H1 (cell line): Measurements from ENCODE around the gene IFI44L. TPM values are rescaled to one million over a fixed set of nuclear protein-coding genes. Genes with fewer than 3 reads are reported as not detected.

Experiments used
- CTCF ChIA-PET: fragments of 300-600 bp; sonication (Branson Sonifier 250); formaldehyde crosslinking; loops from one replicate; lab custom pipeline; 2021; ENCODE audit not compliant: partially characterized antibody; lab: Charles Lee
- POLR2A ChIA-PET: fragments of 300-600 bp; sonication (Branson Sonifier 250); formaldehyde crosslinking; loops from one replicate; lab custom pipeline; 2021; ENCODE audit warnings: inconsistent platforms; ENCODE audit not compliant: partially characterized antibody; lab: Charles Lee
- DNase-seq, 2 experiments: peaks; one replicate each; pipeline versions ENCODE4 v3.0.0 to v3.0.0-alpha.2; 2010 to 2022; ENCODE audit warnings: low spot score in 2 of 2, low read depth in 1 of 2, mixed read lengths in 1 of 2
- FAIRE-seq: peaks from 2 replicates; lab custom pipeline; 2011; peaks lifted over from hg19 to GRCh38; lab: Jason Lieb, UNC
- H2AFZ ChIP-seq: 2 replicates; pipeline ENCODE4 v1.8.1; 2012; ENCODE audit warnings: low read length, inconsistent platforms
- H2AK5ac ChIP-seq: 2 replicates; pipeline ENCODE4 v1.6.1; 2013; ENCODE audit warnings: low read depth, low read length
- H2BK120ac ChIP-seq: replicated peaks from 2 replicates; pipeline ENCODE3; 2013; ENCODE audit warnings: low read depth, low read length, inconsistent platforms
- H2BK12ac ChIP-seq: 2 replicates; pipeline ENCODE4 v1.6.1; 2013; ENCODE audit warnings: low read depth, low read length
- H2BK15ac ChIP-seq: 2 replicates; pipeline ENCODE4 v1.6.1; 2013; ENCODE audit warnings: low read length
- H2BK20ac ChIP-seq: 2 replicates; pipeline ENCODE4 v1.6.1; 2013; ENCODE audit warnings: low read length
- H2BK5ac ChIP-seq: 2 replicates; pipeline ENCODE4 v1.6.1; 2013; ENCODE audit warnings: low read depth, low read length
- H3K14ac ChIP-seq: 2 replicates; pipeline ENCODE4 v1.6.1; 2013; ENCODE audit warnings: inconsistent platforms; ENCODE audit not compliant: insufficient read length
- H3K18ac ChIP-seq: 2 replicates; pipeline ENCODE4 v1.6.1; 2013; ENCODE audit warnings: low read length; ENCODE audit errors: extremely low read depth
- H3K23ac ChIP-seq: 2 replicates; pipeline ENCODE4 v1.6.1; 2013; ENCODE audit warnings: inconsistent platforms; ENCODE audit not compliant: insufficient read length
- H3K23me2 ChIP-seq: 2 replicates; pipeline ENCODE4 v1.6.1; 2013; ENCODE audit warnings: low read depth, low read length
- H3K27ac ChIP-seq: 2 replicates; pipeline ENCODE4 v1.6.1; 2011; ENCODE audit warnings: low read depth, low read length, inconsistent platforms
- H3K27me3 ChIP-seq, 4 experiments: replicated peaks in 1 of 4; 1 replicate in 1 of 4; 2 replicates in 3 of 4; pipeline versions ENCODE4 v1.6.1 to v1.8.1; 2011 to 2013; ENCODE audit warnings: low read length in 3 of 4, mild to moderate bottlenecking in 3 of 4, inconsistent platforms in 2 of 4, mixed read lengths in 2 of 4, moderate library complexity in 1 of 4; ENCODE audit not compliant: control insufficient read depth in 3 of 4, insufficient read depth in 3 of 4; ENCODE audit errors: extremely low read depth in 1 of 4
- H3K36me3 ChIP-seq, 4 experiments: 2 replicates each; pipeline versions ENCODE4 v1.6.1 to v1.8.1; 2011 to 2013; ENCODE audit warnings: mild to moderate bottlenecking in 4 of 4, low read length in 3 of 4, moderate library complexity in 2 of 4, control low read depth in 1 of 4, inconsistent platforms in 1 of 4; ENCODE audit not compliant: insufficient read depth in 4 of 4, control insufficient read depth in 2 of 4
- H3K4ac ChIP-seq: replicated peaks from 2 replicates; pipeline ENCODE3; 2013; ENCODE audit warnings: low read length, low read depth, mixed read lengths, inconsistent platforms; ENCODE audit not compliant: insufficient read length
- H3K4me1 ChIP-seq, 4 experiments: replicated peaks in 1 of 4; 1 replicate in 1 of 4; 2 replicates in 3 of 4; pipeline versions ENCODE4 v1.6.1 to v1.8.1; 2011 to 2013; ENCODE audit warnings: low read length in 3 of 4, inconsistent platforms in 2 of 4, mixed read lengths in 1 of 4; ENCODE audit not compliant: insufficient read depth in 4 of 4, control insufficient read depth in 3 of 4
- H3K4me2 ChIP-seq, 2 experiments: 2 replicates each; pipeline versions ENCODE4 v1.6.1 to v1.8.1; 2011 to 2013; ENCODE audit warnings: low read depth in 2 of 2, low read length in 2 of 2, control low read depth in 1 of 2, inconsistent platforms in 1 of 2, mild to moderate bottlenecking in 1 of 2; ENCODE audit not compliant: insufficient read depth in 1 of 2
- H3K4me3 ChIP-seq, 4 experiments: fragments of 200-600, 300-600 bp in 1 of 4; sonication (generic), shearing (Covaris generic), sonication (Bioruptor Twin) in 1 of 4; 2 replicates each; pipeline versions ENCODE4 v1.5.1 to v1.8.1; 2011 to 2016; ENCODE audit warnings: low read length in 4 of 4, low read depth in 3 of 4, control low read depth in 2 of 4, inconsistent platforms in 2 of 4, mild to moderate bottlenecking in 2 of 4, mixed read lengths in 1 of 4, moderate library complexity in 1 of 4; ENCODE audit not compliant: insufficient read depth in 2 of 4; ENCODE audit errors: extremely low read depth in 1 of 4
- H3K56ac ChIP-seq: replicated peaks from 2 replicates; pipeline ENCODE3; 2013; ENCODE audit warnings: low read depth, mild to moderate bottlenecking, mixed read lengths, low read length, inconsistent platforms; ENCODE audit not compliant: insufficient read length
- H3K79me1 ChIP-seq: 2 replicates; pipeline ENCODE4 v1.6.1; 2013; ENCODE audit warnings: low read depth, low read length, control low read depth
- H3K79me2 ChIP-seq, 2 experiments: 2 replicates each; pipeline versions ENCODE4 v1.6.1 to v1.8.1; 2012 to 2013; ENCODE audit warnings: low read length in 2 of 2, mild to moderate bottlenecking in 2 of 2, inconsistent platforms in 1 of 2; ENCODE audit not compliant: insufficient read depth in 2 of 2, control insufficient read depth in 1 of 2
- H3K9ac ChIP-seq, 4 experiments: replicated peaks in 1 of 4; 1 replicate in 1 of 4; 2 replicates in 3 of 4; pipeline versions ENCODE4 v1.6.1 to v1.8.1; 2011 to 2013; ENCODE audit warnings: low read depth in 3 of 4, low read length in 3 of 4, control low read depth in 2 of 4, mild to moderate bottlenecking in 2 of 4, moderate library complexity in 2 of 4, inconsistent platforms in 1 of 4; ENCODE audit errors: extremely low read depth in 1 of 4
- H3K9me3 ChIP-seq, 2 experiments: 2 replicates each; pipeline versions ENCODE4 v1.6.1 to v1.8.1; 2012 to 2013; ENCODE audit warnings: mild to moderate bottlenecking in 2 of 2, moderate library complexity in 2 of 2, control low read depth in 1 of 2, inconsistent platforms in 1 of 2, low read depth in 1 of 2, low read length in 1 of 2, mixed read lengths in 1 of 2; ENCODE audit not compliant: insufficient read depth in 2 of 2
- H4K20me1 ChIP-seq, 2 experiments: replicated peaks in 1 of 2; 2 replicates each; pipeline versions ENCODE3 to v1.8.1; 2011 to 2013; ENCODE audit warnings: inconsistent platforms in 2 of 2, low read length in 2 of 2, mild to moderate bottlenecking in 1 of 2; ENCODE audit not compliant: insufficient read depth in 2 of 2, control insufficient read depth in 1 of 2
- H4K5ac ChIP-seq: 2 replicates; pipeline ENCODE4 v1.6.1; 2013; ENCODE audit warnings: low read length, low read depth, mixed read lengths, inconsistent platforms; ENCODE audit not compliant: insufficient read length
- H4K8ac ChIP-seq: 2 replicates; pipeline ENCODE4 v1.8.0; 2013; ENCODE audit warnings: mild to moderate bottlenecking, moderate library complexity, low read length, inconsistent platforms; ENCODE audit not compliant: insufficient read depth; ENCODE audit errors: extremely low read depth
- H4K91ac ChIP-seq: replicated peaks from 2 replicates; pipeline ENCODE3; 2013; ENCODE audit warnings: low read length, mixed read lengths, inconsistent platforms; ENCODE audit not compliant: insufficient read length
- BCL11A ChIP-seq, 2 experiments: IDR thresholded peaks; one replicate each; pipeline ENCODE4 v1.6.1; 2011; ENCODE audit warnings: low read depth in 2 of 2, low read length in 2 of 2, mild to moderate bottlenecking in 2 of 2
- CHD1 ChIP-seq: IDR thresholded peaks from 2 replicates; pipeline ENCODE4 v1.6.1; 2012; ENCODE audit warnings: low read depth, low read length, improper control_type of control experiment
- JUND ChIP-seq: IDR thresholded peaks from 2 replicates; pipeline ENCODE4 v1.6.1; 2011; ENCODE audit warnings: mild to moderate bottlenecking, improper control_type of control experiment, low read length
- KDM5A ChIP-seq: fragments of 200-600 bp; IDR thresholded peaks from 2 replicates; pipeline ENCODE4 v1.7.1; 2012; ENCODE audit warnings: mild to moderate bottlenecking, low read length, inconsistent platforms, mixed read lengths
- NANOG ChIP-seq: IDR thresholded peaks from 2 replicates; pipeline ENCODE4 v1.6.1; 2011; ENCODE audit warnings: low read length, low read depth, mild to moderate bottlenecking, inconsistent platforms; ENCODE audit not compliant: insufficient read depth, poor library complexity, severe bottlenecking
- RAD21 ChIP-seq, 2 experiments: IDR thresholded peaks in 1 of 2; conservative IDR thresholded peaks in 1 of 2; 2 replicates each; pipeline ENCODE4 v1.6.1; 2011; ENCODE audit warnings: low read depth in 2 of 2, low read length in 2 of 2, improper control_type of control experiment in 1 of 2, inconsistent platforms in 1 of 2, mild to moderate bottlenecking in 1 of 2, moderate library complexity in 1 of 2
- RBBP5 ChIP-seq: IDR thresholded peaks from 2 replicates; pipeline ENCODE4 v1.7.1; 2012; ENCODE audit warnings: low read depth, mild to moderate bottlenecking, inconsistent platforms, low read length, moderate library complexity, borderline replicate concordance
- TAF7 ChIP-seq: optimal IDR thresholded peaks from 2 replicates; pipeline ENCODE3; 2011; ENCODE audit warnings: low read depth, mild to moderate bottlenecking, inconsistent platforms, low read length, moderate library complexity, borderline replicate concordance
- WGBS, 2 experiments: shearing (Covaris generic) in 1 of 2; methylation state at CpG; one replicate each; pipeline versions ENCODE4 v1.1.6 to v1.1.7; 2013 to 2015; ENCODE audit warnings: low lambda C conversion rate in 2 of 2, mixed read lengths in 2 of 2, inconsistent platforms in 1 of 2, low coverage in 1 of 2, missing lambda C conversion rate in 1 of 2; ENCODE audit not compliant: insufficient replicate concordance in 2 of 2, insufficient coverage in 1 of 2, insufficient read length in 1 of 2; ENCODE audit errors: extremely low coverage in 1 of 2, missing lambda C conversion rate in 1 of 2; 5-methylcytosine and 5-hydroxymethylcytosine counted together
- polyA plus RNA-seq, 7 experiments: library from polyadenylated mRNA; depleted of rRNA in 3 of 7; stranded (reverse) in 5 of 7; unstranded in 2 of 7; fragments of >200 nt in 5 of 7; fragments of 200-250 nt in 2 of 7; gene quantifications; 1 replicate in 5 of 7; 2 replicates in 1 of 7; 4 replicates in 1 of 7; pipeline versions ENCODE4 v1.2.1 to v1.2.3, GENCODE V29; 2011 to 2013; ENCODE audit warnings: missing spikeins in 2 of 7, mixed read lengths in 2 of 7
- total RNA-seq: library from RNA; stranded (reverse); fragmentation: NEBNext Ultra II Directional; extraction: Animal tissue kit (Norgen Biotek cat#: 25700); gene quantifications from 2 replicates; pipeline ENCODE4 v1.2.1, GENCODE V29; 2021

Gene IFI44L
- total and polyA plus RNA-seq, 2 of the 8 experiments (the other 6 are each of a cell fraction or from before 2014, with no cell fraction given): not detected

GRCh38 chr1:78607944-78608343 is 12.3 kb upstream of the IFI44L start:
- no peak overlapping the region; the same call in 1 of the 2 replicates for H4K8ac ChIP-seq
- H2BK20ac ChIP-seq: no peak overlapping the region
- no peak overlapping the region for H2BK5ac ChIP-seq
- H3K9ac ChIP-seq: no peak overlapping the region
- no peak for DNase-seq
- no peaks in the 10 kb centered on the region for H3K79me1 ChIP-seq
- no peak overlapping the region for H2AFZ ChIP-seq
- no peak overlapping the region for H3K4ac ChIP-seq
- no peak overlapping the region for H2AK5ac ChIP-seq
- H3K23ac ChIP-seq: no peak overlapping the region
- no peak overlapping the region for H4K5ac ChIP-seq
- H3K36me3 ChIP-seq: no peaks in the 10 kb centered on the region
- H3K79me2 ChIP-seq: no peaks in the 10 kb centered on the region
- H3K18ac ChIP-seq: no peak overlapping the region
- FAIRE-seq: no peak
- H3K56ac ChIP-seq: no peak overlapping the region
- no peak overlapping the region for H3K27ac ChIP-seq
- WGBS, 2 experiments: 87% methylated on average over 4 of the region's 4 CpGs; no CpG with 5 or more reads in 1 of the 2 experiments
- no peaks in the 10 kb centered on the region for H3K9me3 ChIP-seq
- H3K14ac ChIP-seq: no peak overlapping the region
- H3K4me2 ChIP-seq: no peak overlapping the region; a peak in 1 of 4 replicates
- H3K4me3 ChIP-seq: no peak overlapping the region
- no peaks in the 10 kb centered on the region for H3K4me1 ChIP-seq
- no peaks in the 10 kb centered on the region for H4K20me1 ChIP-seq
- CTCF ChIA-PET: interaction anchor here (0.7 to 4.7 kb wide), 38 partner anchors 9 to 480 kb away, joined by 3 to 47 read pairs (median 4); partner anchors contain the start of gene IFI44L
- no peak overlapping the region for H4K91ac ChIP-seq
- no peak overlapping the region for H2BK120ac ChIP-seq
- POLR2A ChIA-PET: no interaction called here
- no peak overlapping the region for H2BK15ac ChIP-seq
- no peak overlapping the region for H2BK12ac ChIP-seq
- no peaks in the 10 kb centered on the region for H3K27me3 ChIP-seq
- H3K23me2 ChIP-seq: no peaks in the 10 kb centered on the region
- TF ChIP-seq KDM5A (no peak), JUND (no peak), RAD21 (IDR thresholded peaks at IDR 0.05 in 1 of 2, conservative IDR thresholded peaks at IDR 0.05 in 1 of 2; ENCODE audit: low read depth in 2 of 2, low read length in 2 of 2) (no peak), CHD1 (no peak), TAF7 (no peak), BCL11A (IDR thresholded peaks at IDR 0.05; ENCODE audit: low read depth in 2 of 2, low read length in 2 of 2) (no peak), NANOG (no peak), RBBP5 (no peak)
